ENCODE results near the gene AMOT.

Gene AMOT

GRCh38 chrX:112774651-112775293, 65.9 kb downstream of the AMOT start:
- TF ChIP-seq CEBPB (IDR thresholded peaks at IDR 0.05) (no peak), YY1 (IDR thresholded peaks at IDR 0.05; ENCODE audit: low read depth) (no peak), NFIC (IDR thresholded peaks at IDR 0.05) (no peak), RAD21 (IDR thresholded peaks at IDR 0.05; ENCODE audit: low read depth) (no peak), EGR1 (IDR thresholded peaks at IDR 0.05) (no peak), EP300 (IDR thresholded peaks at IDR 0.05; ENCODE audit: borderline replicate concordance) (no peak), CREB1 (IDR thresholded peaks at IDR 0.05; ENCODE audit: low read depth) (no peak), TAF1 (IDR thresholded peaks at IDR 0.05; ENCODE audit: low read depth) (no peak), FOXM1 (IDR thresholded peaks at IDR 0.05; ENCODE audit: borderline replicate concordance, low read depth) (no peak), TEAD4 (IDR thresholded peaks at IDR 0.05) (no peak), MAX (IDR thresholded peaks at IDR 0.05) (no peak), TCF12 (IDR thresholded peaks at IDR 0.05; ENCODE audit: low read depth) (no peak)
- TF ChIP-seq, protein P1, sequence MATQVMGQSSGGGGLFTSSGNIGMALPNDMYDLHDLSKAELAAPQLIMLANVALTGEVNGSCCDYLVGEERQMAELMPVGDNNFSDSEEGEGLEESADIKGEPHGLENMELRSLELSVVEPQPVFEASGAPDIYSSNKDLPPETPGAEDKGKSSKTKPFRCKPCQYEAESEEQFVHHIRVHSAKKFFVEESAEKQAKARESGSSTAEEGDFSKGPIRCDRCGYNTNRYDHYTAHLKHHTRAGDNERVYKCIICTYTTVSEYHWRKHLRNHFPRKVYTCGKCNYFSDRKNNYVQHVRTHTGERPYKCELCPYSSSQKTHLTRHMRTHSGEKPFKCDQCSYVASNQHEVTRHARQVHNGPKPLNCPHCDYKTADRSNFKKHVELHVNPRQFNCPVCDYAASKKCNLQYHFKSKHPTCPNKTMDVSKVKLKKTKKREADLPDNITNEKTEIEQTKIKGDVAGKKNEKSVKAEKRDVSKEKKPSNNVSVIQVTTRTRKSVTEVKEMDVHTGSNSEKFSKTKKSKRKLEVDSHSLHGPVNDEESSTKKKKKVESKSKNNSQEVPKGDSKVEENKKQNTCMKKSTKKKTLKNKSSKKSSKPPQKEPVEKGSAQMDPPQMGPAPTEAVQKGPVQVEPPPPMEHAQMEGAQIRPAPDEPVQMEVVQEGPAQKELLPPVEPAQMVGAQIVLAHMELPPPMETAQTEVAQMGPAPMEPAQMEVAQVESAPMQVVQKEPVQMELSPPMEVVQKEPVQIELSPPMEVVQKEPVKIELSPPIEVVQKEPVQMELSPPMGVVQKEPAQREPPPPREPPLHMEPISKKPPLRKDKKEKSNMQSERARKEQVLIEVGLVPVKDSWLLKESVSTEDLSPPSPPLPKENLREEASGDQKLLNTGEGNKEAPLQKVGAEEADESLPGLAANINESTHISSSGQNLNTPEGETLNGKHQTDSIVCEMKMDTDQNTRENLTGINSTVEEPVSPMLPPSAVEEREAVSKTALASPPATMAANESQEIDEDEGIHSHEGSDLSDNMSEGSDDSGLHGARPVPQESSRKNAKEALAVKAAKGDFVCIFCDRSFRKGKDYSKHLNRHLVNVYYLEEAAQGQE (IDR thresholded peaks at IDR 0.05; ENCODE audit: low read depth), result no peak
- TF ChIP-seq, protein P2, sequence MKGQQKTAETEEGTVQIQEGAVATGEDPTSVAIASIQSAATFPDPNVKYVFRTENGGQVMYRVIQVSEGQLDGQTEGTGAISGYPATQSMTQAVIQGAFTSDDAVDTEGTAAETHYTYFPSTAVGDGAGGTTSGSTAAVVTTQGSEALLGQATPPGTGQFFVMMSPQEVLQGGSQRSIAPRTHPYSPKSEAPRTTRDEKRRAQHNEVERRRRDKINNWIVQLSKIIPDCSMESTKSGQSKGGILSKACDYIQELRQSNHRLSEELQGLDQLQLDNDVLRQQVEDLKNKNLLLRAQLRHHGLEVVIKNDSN (IDR thresholded peaks at IDR 0.05), result no peak

DNA sequence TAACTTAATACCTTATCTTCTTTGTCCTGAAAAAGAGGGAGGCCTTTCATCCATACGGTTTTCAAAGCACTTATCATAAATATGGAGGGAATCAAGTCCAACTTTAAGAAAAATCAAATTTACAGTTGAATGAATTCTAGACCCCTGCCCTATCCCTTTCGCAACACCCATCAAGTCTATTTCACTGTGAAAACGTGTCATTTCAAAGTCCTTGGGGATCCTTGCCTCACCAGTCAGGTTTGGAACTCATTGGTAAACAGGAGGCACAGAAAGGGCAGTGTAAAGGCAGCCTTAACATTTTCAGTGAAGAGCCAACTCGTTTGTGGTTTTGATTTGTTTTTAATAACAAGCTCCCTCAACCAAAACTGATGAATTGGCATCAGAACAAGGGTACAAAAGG, 66.5 kb downstream of the AMOT start:
- no peak for TF ChIP-seq EGR1 (IDR thresholded peaks at IDR 0.05)
- no peak for TF ChIP-seq ZBTB7A (IDR thresholded peaks at IDR 0.05; ENCODE audit: low read depth)
- TF ChIP-seq CEBPB (IDR thresholded peaks at IDR 0.05), result no peak
- TF ChIP-seq EP300 (IDR thresholded peaks at IDR 0.05; ENCODE audit: borderline replicate concordance), result no peak
- TF ChIP-seq FOXM1 (IDR thresholded peaks at IDR 0.05; ENCODE audit: borderline replicate concordance, low read depth), result no peak
- TF ChIP-seq TCF12 (IDR thresholded peaks at IDR 0.05; ENCODE audit: low read depth), result no peak
- no peak for TF ChIP-seq CREB1 (IDR thresholded peaks at IDR 0.05; ENCODE audit: low read depth)
- TF ChIP-seq TAF1 (IDR thresholded peaks at IDR 0.05; ENCODE audit: low read depth), result no peak
- no peak for TF ChIP-seq TEAD4 (IDR thresholded peaks at IDR 0.05)
- TF ChIP-seq YY1 (IDR thresholded peaks at IDR 0.05; ENCODE audit: low read depth), result no peak
- TF ChIP-seq, protein P1 (IDR thresholded peaks at IDR 0.05; ENCODE audit: low read depth), result no peak
- TF ChIP-seq RAD21 (IDR thresholded peaks at IDR 0.05; ENCODE audit: low read depth), result no peak
- TF ChIP-seq NFIC (IDR thresholded peaks at IDR 0.05), result no peak
- TF ChIP-seq, protein P2 (IDR thresholded peaks at IDR 0.05), result no peak
- TF ChIP-seq MAX (IDR thresholded peaks at IDR 0.05), result no peak

DNA sequence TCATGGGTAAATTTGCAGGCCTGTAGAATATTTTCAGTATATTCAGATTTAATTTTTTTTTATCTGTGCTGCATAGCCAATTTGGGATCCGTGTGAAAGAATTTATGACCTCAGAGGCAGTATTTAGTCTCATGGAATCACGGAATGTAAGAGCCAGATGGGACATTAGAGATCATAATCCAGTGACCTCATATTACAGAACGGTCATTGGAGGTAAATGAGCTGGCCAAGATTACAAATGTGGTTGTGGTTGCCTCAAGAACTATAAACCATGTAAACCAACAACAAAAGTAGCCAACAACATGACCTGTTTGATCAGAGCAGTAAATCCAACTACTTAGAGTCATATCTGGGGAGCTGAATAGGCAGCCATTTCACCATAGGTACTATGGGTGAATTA, 71.6 kb downstream of the AMOT start:
- no peak for TF ChIP-seq EGR1 (IDR thresholded peaks at IDR 0.05)

DNA sequence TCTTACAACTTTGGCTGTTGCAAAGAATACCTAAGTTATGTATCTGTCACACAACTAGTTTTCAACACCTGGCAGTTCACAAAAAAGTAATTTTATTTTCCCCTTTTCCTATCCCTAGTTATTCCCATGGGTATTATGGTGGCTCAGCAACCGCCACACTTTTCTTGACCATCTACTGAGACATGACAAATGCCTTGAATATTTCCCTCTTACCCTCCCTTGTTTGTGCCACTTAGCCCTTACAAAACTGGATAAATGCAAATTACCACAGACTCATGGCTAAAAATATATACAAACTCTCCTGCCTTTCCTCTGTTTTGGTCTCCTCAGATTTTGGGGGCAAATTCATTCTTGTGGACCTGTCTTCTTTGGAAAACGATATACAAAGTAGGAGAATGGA, 72.1 kb downstream of the AMOT start:
- TF ChIP-seq, protein P1 (IDR thresholded peaks at IDR 0.05; ENCODE audit: low read depth), result no peak
- TF ChIP-seq, protein P2 (IDR thresholded peaks at IDR 0.05), result no peak
- TF ChIP-seq TEAD4 (IDR thresholded peaks at IDR 0.05) (no peak), YY1 (IDR thresholded peaks at IDR 0.05; ENCODE audit: low read depth) (no peak), CREB1 (IDR thresholded peaks at IDR 0.05; ENCODE audit: low read depth) (no peak), FOXM1 (IDR thresholded peaks at IDR 0.05; ENCODE audit: borderline replicate concordance, low read depth) (no peak)
